H9 (cell line): Measurements from ENCODE around the gene TSPAN9. TPM values are rescaled to one million over a fixed set of nuclear protein-coding genes. Genes with fewer than 3 reads are reported as not detected.

ENCODE experiments used
- DNase-seq: peaks from one replicate; pipeline ENCODE4 v3.0.0-alpha.2; 2017
- H2AFZ ChIP-seq: one replicate; pipeline ENCODE4 v1.6.1; 2013; ENCODE audit warnings: mild to moderate bottlenecking, low read length, control low read depth, moderate library complexity
- H2AK5ac ChIP-seq: 2 replicates; pipeline ENCODE4 v1.6.1; 2013; ENCODE audit warnings: low read length, control low read depth, mixed read lengths; ENCODE audit not compliant: insufficient read length
- H2BK120ac ChIP-seq: one replicate; pipeline ENCODE4 v1.6.1; 2013; ENCODE audit warnings: low read depth, mild to moderate bottlenecking, low read length, control low read depth, inconsistent platforms; ENCODE audit not compliant: poor library complexity, severe bottlenecking
- H2BK12ac ChIP-seq: 2 replicates; pipeline ENCODE4 v1.6.1; 2013; ENCODE audit warnings: low read length, control low read depth, mixed read lengths, low read depth; ENCODE audit not compliant: insufficient read length
- H2BK15ac ChIP-seq: 2 replicates; pipeline ENCODE4 v1.6.1; 2013; ENCODE audit warnings: low read depth, low read length, control low read depth
- H2BK20ac ChIP-seq: one replicate; pipeline ENCODE4 v1.6.1; 2013; ENCODE audit warnings: low read depth, mild to moderate bottlenecking, low read length, control low read depth, inconsistent platforms; ENCODE audit not compliant: poor library complexity, severe bottlenecking
- H2BK5ac ChIP-seq: 2 replicates; pipeline ENCODE4 v1.6.1; 2013; ENCODE audit warnings: low read length, control low read depth, mixed read lengths; ENCODE audit not compliant: insufficient read length
- H3K14ac ChIP-seq: 2 replicates; pipeline ENCODE4 v1.6.1; 2013; ENCODE audit warnings: low read length, control low read depth; ENCODE audit not compliant: insufficient read depth
- H3K18ac ChIP-seq: 2 replicates; pipeline ENCODE4 v1.6.1; 2013; ENCODE audit warnings: low read depth, mild to moderate bottlenecking, mixed read lengths, low read length, control low read depth; ENCODE audit not compliant: insufficient read length
- H3K23ac ChIP-seq: 2 replicates; pipeline ENCODE4 v1.6.1; 2013; ENCODE audit warnings: low read length, control low read depth, mixed read lengths, low read depth; ENCODE audit not compliant: insufficient read length
- H3K23me2 ChIP-seq: 2 replicates; pipeline ENCODE4 v1.6.1; 2013; ENCODE audit warnings: low read depth, mild to moderate bottlenecking, mixed read lengths, low read length, control low read depth; ENCODE audit not compliant: insufficient read length, poor library complexity, severe bottlenecking
- H3K27ac ChIP-seq: 2 replicates; pipeline ENCODE4 v1.5.1; 2013; ENCODE audit warnings: low read length, control low read depth, mixed read lengths, low read depth; ENCODE audit not compliant: insufficient read length
- H3K27me3 ChIP-seq: 2 replicates; pipeline ENCODE4 v1.6.1; 2013; ENCODE audit warnings: low read length, control low read depth, inconsistent platforms; ENCODE audit not compliant: insufficient read depth
- H3K4ac ChIP-seq: 2 replicates; pipeline ENCODE4 v1.6.1; 2013; ENCODE audit warnings: low read depth, mild to moderate bottlenecking, control low read depth, inconsistent platforms, low read length, moderate library complexity
- H3K4me1 ChIP-seq: 2 replicates; pipeline ENCODE4 v1.6.1; 2013; ENCODE audit warnings: low read length, control low read depth, inconsistent platforms; ENCODE audit not compliant: insufficient read depth
- H3K4me2 ChIP-seq: 2 replicates; pipeline ENCODE4 v1.6.1; 2013; ENCODE audit warnings: low read length, control low read depth, mixed read lengths; ENCODE audit not compliant: insufficient read length, insufficient read depth
- H3K56ac ChIP-seq: 2 replicates; pipeline ENCODE4 v1.6.1; 2013; ENCODE audit warnings: low read depth, mild to moderate bottlenecking, mixed read lengths, low read length, control low read depth; ENCODE audit not compliant: insufficient read length
- H3K79me1 ChIP-seq: 2 replicates; pipeline ENCODE4 v1.6.1; 2013; ENCODE audit warnings: low read depth, mild to moderate bottlenecking, moderate library complexity, low read length, control low read depth, inconsistent platforms; ENCODE audit not compliant: insufficient read depth, poor library complexity, severe bottlenecking
- H3K79me2 ChIP-seq: 2 replicates; pipeline ENCODE4 v1.6.1; 2013; ENCODE audit warnings: low read length, control low read depth, inconsistent platforms; ENCODE audit not compliant: insufficient read depth
- H3K9ac ChIP-seq: 2 replicates; pipeline ENCODE4 v1.6.1; 2013; ENCODE audit warnings: low read length, control low read depth, mixed read lengths; ENCODE audit not compliant: insufficient read length; ENCODE audit errors: extremely low read depth
- H3K9me3 ChIP-seq: one replicate; pipeline ENCODE4 v1.6.1; 2013; ENCODE audit warnings: low read depth, low read length, inconsistent platforms; ENCODE audit not compliant: control insufficient read depth
- H3T11ph ChIP-seq: one replicate; pipeline ENCODE4 v1.6.1; 2013; ENCODE audit warnings: mild to moderate bottlenecking, low read length, control low read depth, inconsistent platforms
- H4K20me1 ChIP-seq: one replicate; pipeline ENCODE4 v1.6.1; 2013; ENCODE audit not compliant: control insufficient read depth, insufficient read length, insufficient read depth
- H4K5ac ChIP-seq: 2 replicates; pipeline ENCODE4 v1.6.1; 2013; ENCODE audit warnings: low read depth, mild to moderate bottlenecking, mixed read lengths, low read length, control low read depth; ENCODE audit not compliant: insufficient read length
- H4K8ac ChIP-seq: replicated peaks from 2 replicates; pipeline ENCODE4 v1.6.1; 2013; ENCODE audit warnings: low read length, control low read depth, mixed read lengths, low read depth; ENCODE audit not compliant: insufficient read length
- H4K91ac ChIP-seq: 2 replicates; pipeline ENCODE4 v1.6.1; 2013; ENCODE audit warnings: low read depth, mild to moderate bottlenecking, moderate library complexity, mixed read lengths, low read length, control low read depth; ENCODE audit not compliant: insufficient read length
- H3K27ac Mint-ChIP-seq, 3 experiments: 2 replicates in 2 of 3; 3 replicates in 1 of 3; pipeline ENCODE4 v1.8.0; 2020 to 2021; ENCODE audit warnings: mixed read lengths in 3 of 3, mild to moderate bottlenecking in 1 of 3, moderate library complexity in 1 of 3
- H3K27me3 Mint-ChIP-seq: 2 replicates; pipeline ENCODE4 v1.8.0; 2021; ENCODE audit warnings: low read depth, mild to moderate bottlenecking, moderate library complexity, mixed read lengths
- H3K36me3 Mint-ChIP-seq, 3 experiments: 2 replicates in 2 of 3; 3 replicates in 1 of 3; pipeline ENCODE4 v1.8.0; 2020 to 2021; ENCODE audit warnings: low read depth in 3 of 3, mixed read lengths in 3 of 3; ENCODE audit not compliant: insufficient read depth in 1 of 3
- H3K4me1 Mint-ChIP-seq, 2 experiments: 2 replicates each; pipeline ENCODE4 v1.8.0; 2020; ENCODE audit warnings: mixed read lengths in 2 of 2
- H3K4me3 Mint-ChIP-seq, 2 experiments: 2 replicates in 1 of 2; 3 replicates in 1 of 2; pipeline ENCODE4 v1.8.0; 2020 to 2021; ENCODE audit warnings: mild to moderate bottlenecking in 2 of 2, mixed read lengths in 2 of 2, moderate library complexity in 1 of 2
- H3K9me3 Mint-ChIP-seq, 2 experiments: 2 replicates in 1 of 2; 3 replicates in 1 of 2; pipeline ENCODE4 v1.8.0; 2020; ENCODE audit warnings: mild to moderate bottlenecking in 2 of 2, mixed read lengths in 2 of 2, moderate library complexity in 1 of 2
- CTCF ChIP-seq: fragments of 200-600 bp; sonication (generic); conservative IDR thresholded peaks from 3 replicates; pipeline ENCODE4 v1.8.0; 2021; ENCODE audit warnings: antibody characterized with exemption, mild to moderate bottlenecking
- WGBS: extraction: QIAGEN DNeasy Blood & Tissue Kit; methylation state at CpG from one replicate; pipeline ENCODE4 v1.1.7; 2013; ENCODE audit warnings: missing lambda C conversion rate, low lambda C conversion rate, mixed read lengths; ENCODE audit not compliant: insufficient read length; ENCODE audit errors: extremely low coverage; 5-methylcytosine and 5-hydroxymethylcytosine counted together
- total RNA-seq: library from RNA; stranded (reverse); gene quantifications from 2 replicates; pipeline ENCODE4 v1.2.1, GENCODE V29; 2021

The TSPAN9 gene
- total RNA-seq, 1 experiment from 2014 or later, result 19.0 TPM

- no peak overlapping the region for H2BK12ac ChIP-seq
- H3K23me2 ChIP-seq, result peaks cover 4% of the 10 kb centered on the region
- WGBS, result no CpG with 5 or more reads among the region's 4 CpGs
- H3K56ac ChIP-seq, result no peak overlapping the region
- no peak overlapping the region for H3T11ph ChIP-seq
- no peak overlapping the region for H4K8ac ChIP-seq
- no peak overlapping the region for H3K14ac ChIP-seq
- H2BK120ac ChIP-seq, result no peak overlapping the region
- H3K18ac ChIP-seq, result no peak overlapping the region
- Mint-ChIP-seq H3K4me3 (no peak overlapping the region; a peak in 1 of 5 replicates), H3K27me3 (no peaks in the 10 kb centered on the region), H3K36me3 (no peaks in the 10 kb centered on the region), H3K9me3 (no peaks in the 10 kb centered on the region), H3K27ac (no peak overlapping the region), H3K4me1 (peaks cover 36 to 47% of the 10 kb centered on the region in 2 experiments)
- no peak overlapping the region for H2BK20ac ChIP-seq
- no peak overlapping the region for H3K23ac ChIP-seq
- no peaks in the 10 kb centered on the region for H3K79me2 ChIP-seq
- no peak overlapping the region for H2BK5ac ChIP-seq
- H3K4me1 ChIP-seq, result peaks cover 5% of the 10 kb centered on the region; the same call in 1 of the 2 replicates
- no peak overlapping the region for H2AFZ ChIP-seq
- no peaks in the 10 kb centered on the region for H3K27me3 ChIP-seq
- no peak overlapping the region for H3K27ac ChIP-seq
- H4K5ac ChIP-seq, result no peak overlapping the region
- no peaks in the 10 kb centered on the region for H3K9me3 ChIP-seq
- H3K4ac ChIP-seq, result no peak overlapping the region
- no peaks in the 10 kb centered on the region for H4K20me1 ChIP-seq
- DNase-seq, result no peak
- no peak overlapping the region for H2AK5ac ChIP-seq
- H4K91ac ChIP-seq, result no peak overlapping the region
- H3K4me2 ChIP-seq, result no peak overlapping the region
- H3K9ac ChIP-seq, result no peak overlapping the region
- no peak overlapping the region for H2BK15ac ChIP-seq
- H3K79me1 ChIP-seq, result no peaks in the 10 kb centered on the region
- no peak for TF ChIP-seq CTCF
Measured at GRCh38 chr12:3171195-3171591, 94.0 kb downstream of the TSPAN9 start.
